Measurements from ENCODE around the gene KANSL1.

The KANSL1 gene

DNA sequence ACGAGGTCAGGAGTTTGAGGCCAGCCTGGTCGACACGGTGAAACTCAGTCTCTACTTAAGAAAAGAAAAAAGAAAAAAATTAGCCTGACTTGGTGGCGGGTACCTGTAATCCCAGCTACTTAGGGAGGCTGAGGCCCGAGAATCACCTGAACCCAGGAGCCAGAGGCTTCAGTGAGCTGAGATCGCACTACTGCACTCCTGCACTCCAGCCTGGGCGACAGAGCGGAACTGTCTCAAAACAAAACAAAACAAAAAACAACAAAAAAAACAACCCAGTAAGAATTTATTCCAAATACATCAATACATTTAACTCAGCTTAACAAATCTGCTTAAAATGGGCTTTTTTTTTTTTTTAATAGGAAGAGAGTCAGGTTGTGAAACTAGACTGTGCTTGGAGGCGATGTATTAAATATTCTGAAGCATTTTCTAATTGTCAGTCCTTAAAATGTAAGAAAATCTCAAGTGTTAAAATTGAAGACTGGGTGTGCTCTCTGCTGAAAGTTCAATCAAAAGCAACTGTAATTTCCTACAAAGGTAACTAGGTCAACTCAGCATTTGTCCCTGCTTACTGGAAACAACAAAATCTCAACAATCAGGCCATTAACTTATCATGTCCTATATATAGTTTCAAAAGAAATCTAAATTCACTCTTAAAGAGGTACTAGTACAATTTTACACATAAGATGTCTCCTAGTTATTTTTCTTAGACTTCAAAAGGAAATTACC is 23.2 kb downstream of the KANSL1 start:
- Histone ChIP-seq H3K9me3 (ENCODE audit: insufficient read depth, low read length) (no peaks in the 10 kb centered on the region), H3K79me2 (ENCODE audit: insufficient read depth, low read length) (peaks cover 99% of the 10 kb centered on the region), H3K36me3 (ENCODE audit: low read length) (peaks cover 41% of the 10 kb centered on the region)

DNA sequence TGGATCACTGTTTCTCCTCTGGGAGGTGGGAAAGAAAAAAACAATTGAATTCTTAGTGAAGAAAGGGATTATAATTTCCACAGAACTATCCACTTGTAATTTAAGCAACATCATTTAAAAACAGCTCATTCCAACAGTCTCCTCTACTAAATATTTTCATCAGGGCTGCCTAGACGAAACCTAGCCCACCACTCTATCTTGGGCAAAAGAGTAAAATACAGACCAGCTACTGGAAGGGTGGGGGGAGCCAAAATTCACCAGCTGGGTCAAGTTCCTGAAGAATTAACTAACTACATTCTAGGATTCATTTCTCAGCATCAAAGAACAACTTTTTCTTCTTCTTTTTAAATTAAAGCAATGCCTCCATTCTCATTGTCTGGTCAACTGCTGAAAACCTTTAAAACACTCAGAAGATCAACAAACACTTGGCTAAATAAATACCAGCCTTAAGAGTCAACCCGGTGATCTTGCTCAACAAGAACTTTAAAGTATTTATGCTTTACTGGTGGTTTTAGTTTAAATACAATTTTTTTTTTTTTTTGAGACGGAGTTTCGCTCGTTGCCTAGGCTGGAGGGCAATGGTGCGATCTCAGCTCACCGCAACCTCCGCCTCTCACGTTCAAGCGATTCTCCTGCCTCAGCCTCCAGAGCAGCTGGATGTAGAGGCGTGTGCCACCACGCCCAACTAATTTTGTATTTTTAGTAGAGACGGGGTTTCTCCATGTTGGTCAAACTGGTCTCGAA is 25.2 kb downstream of the KANSL1 start:
- no peak overlapping the region for H3K4me3 ChIP-seq (ENCODE audit: insufficient read depth, low read length, poor library complexity, severe bottlenecking)
- peaks cover 99% of the 10 kb centered on the region for H3K79me2 ChIP-seq (ENCODE audit: insufficient read depth, low read length)
- H3F3A ChIP-seq (ENCODE audit: insufficient read depth): peaks cover 11% of the 10 kb centered on the region; the same call in 1 of the 2 replicates
- no peak overlapping the region for H3K9ac ChIP-seq (ENCODE audit: low read length)
- H3K9me2 ChIP-seq (replicated peaks; ENCODE audit: insufficient read depth, low read length): no peaks in the 10 kb centered on the region
- H3K27me3 ChIP-seq (ENCODE audit: low read length): no peaks in the 10 kb centered on the region
- peaks cover 43% of the 10 kb centered on the region for H3K36me3 ChIP-seq (ENCODE audit: low read length)
- H2AFZ ChIP-seq (ENCODE audit: low read depth, low read length, severe bottlenecking): no peak overlapping the region
- no peak overlapping the region for H3K4me2 ChIP-seq (ENCODE audit: low read depth, low read length, poor library complexity, severe bottlenecking)
- H3K9me3 ChIP-seq (ENCODE audit: insufficient read depth, low read length): no peaks in the 10 kb centered on the region
- no peak overlapping the region for H3K27ac ChIP-seq (ENCODE audit: low read depth, low read length)
- TF ChIP-seq EZH2phosphoT487 (conservative IDR thresholded peaks at IDR 0.05; ENCODE audit: low read length): no peak
- TF ChIP-seq, protein P1, sequence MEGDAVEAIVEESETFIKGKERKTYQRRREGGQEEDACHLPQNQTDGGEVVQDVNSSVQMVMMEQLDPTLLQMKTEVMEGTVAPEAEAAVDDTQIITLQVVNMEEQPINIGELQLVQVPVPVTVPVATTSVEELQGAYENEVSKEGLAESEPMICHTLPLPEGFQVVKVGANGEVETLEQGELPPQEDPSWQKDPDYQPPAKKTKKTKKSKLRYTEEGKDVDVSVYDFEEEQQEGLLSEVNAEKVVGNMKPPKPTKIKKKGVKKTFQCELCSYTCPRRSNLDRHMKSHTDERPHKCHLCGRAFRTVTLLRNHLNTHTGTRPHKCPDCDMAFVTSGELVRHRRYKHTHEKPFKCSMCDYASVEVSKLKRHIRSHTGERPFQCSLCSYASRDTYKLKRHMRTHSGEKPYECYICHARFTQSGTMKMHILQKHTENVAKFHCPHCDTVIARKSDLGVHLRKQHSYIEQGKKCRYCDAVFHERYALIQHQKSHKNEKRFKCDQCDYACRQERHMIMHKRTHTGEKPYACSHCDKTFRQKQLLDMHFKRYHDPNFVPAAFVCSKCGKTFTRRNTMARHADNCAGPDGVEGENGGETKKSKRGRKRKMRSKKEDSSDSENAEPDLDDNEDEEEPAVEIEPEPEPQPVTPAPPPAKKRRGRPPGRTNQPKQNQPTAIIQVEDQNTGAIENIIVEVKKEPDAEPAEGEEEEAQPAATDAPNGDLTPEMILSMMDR (IDR thresholded peaks at IDR 0.05; ENCODE audit: insufficient read depth, low read length, poor library complexity, severe bottlenecking): no peak
- H4K20me1 ChIP-seq (ENCODE audit: low read depth, low read length): peaks cover 50% of the 10 kb centered on the region

More for the DNA sequence above, 23.2 kb downstream of the KANSL1 start:
- H3K9me2 ChIP-seq (replicated peaks; ENCODE audit: insufficient read depth, low read length): no peaks in the 10 kb centered on the region
- H3K4me3 ChIP-seq (ENCODE audit: insufficient read depth, low read length, poor library complexity, severe bottlenecking): no peak overlapping the region
- H4K20me1 ChIP-seq (ENCODE audit: low read depth, low read length): peaks cover 45% of the 10 kb centered on the region
- H3K27ac ChIP-seq (ENCODE audit: low read depth, low read length): no peak overlapping the region
- no peak for TF ChIP-seq EZH2phosphoT487 (conservative IDR thresholded peaks at IDR 0.05; ENCODE audit: low read length)
- TF ChIP-seq, protein P1 (IDR thresholded peaks at IDR 0.05; ENCODE audit: insufficient read depth, low read length, poor library complexity, severe bottlenecking): no peak
- peaks cover 11% of the 10 kb centered on the region; the same call in 1 of the 2 replicates for H3F3A ChIP-seq (ENCODE audit: insufficient read depth)
- H3K9ac ChIP-seq (ENCODE audit: low read length): no peak overlapping the region
- no peak overlapping the region for H3K4me2 ChIP-seq (ENCODE audit: low read depth, low read length, poor library complexity, severe bottlenecking)
- no peak overlapping the region for H2AFZ ChIP-seq (ENCODE audit: low read depth, low read length, severe bottlenecking)
- no peaks in the 10 kb centered on the region for H3K27me3 ChIP-seq (ENCODE audit: low read length)

DNA sequence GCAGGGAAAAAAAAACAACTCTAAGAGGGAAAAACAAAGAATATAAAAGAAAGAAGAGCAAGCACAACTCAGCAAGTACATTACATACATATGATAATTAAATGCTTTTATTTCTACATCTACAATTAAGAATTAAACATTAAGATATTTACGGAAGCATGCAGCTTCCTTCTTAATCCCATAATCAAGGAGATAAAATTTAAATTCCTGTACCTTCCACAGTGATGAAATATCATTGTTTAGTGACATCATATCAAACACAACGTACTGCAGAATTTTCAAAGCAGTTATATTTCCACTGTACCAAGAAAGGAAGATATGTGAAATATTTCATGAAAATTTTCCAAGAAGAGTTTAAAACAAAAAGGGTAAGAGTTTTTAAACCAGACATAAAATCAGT is 26.0 kb downstream of the KANSL1 start:
- Histone ChIP-seq H3K27ac (ENCODE audit: low read depth, low read length) (no peak overlapping the region), H4K20me1 (ENCODE audit: low read depth, low read length) (peaks cover 46% of the 10 kb centered on the region), H3K4me2 (ENCODE audit: low read depth, low read length, poor library complexity, severe bottlenecking) (no peak overlapping the region)

More for the DNA sequence above, 26.0 kb downstream of the KANSL1 start:
- peaks cover 40% of the 10 kb centered on the region for H3K36me3 ChIP-seq (ENCODE audit: low read length)
- no peaks in the 10 kb centered on the region for H3K9me2 ChIP-seq (replicated peaks; ENCODE audit: insufficient read depth, low read length)
- H3K4me3 ChIP-seq (ENCODE audit: insufficient read depth, low read length, poor library complexity, severe bottlenecking): no peak overlapping the region
- no peak for TF ChIP-seq EZH2phosphoT487 (conservative IDR thresholded peaks at IDR 0.05; ENCODE audit: low read length)
- TF ChIP-seq, protein P1 (IDR thresholded peaks at IDR 0.05; ENCODE audit: insufficient read depth, low read length, poor library complexity, severe bottlenecking): no peak
- H3K27me3 ChIP-seq (ENCODE audit: low read length): no peaks in the 10 kb centered on the region
- H3K79me2 ChIP-seq (ENCODE audit: insufficient read depth, low read length): peaks cover 99% of the 10 kb centered on the region
- no peaks in the 10 kb centered on the region for H3K9me3 ChIP-seq (ENCODE audit: insufficient read depth, low read length)
- H3K9ac ChIP-seq (ENCODE audit: low read length): no peak overlapping the region
- H3F3A ChIP-seq (ENCODE audit: insufficient read depth): peaks cover 6% of the 10 kb centered on the region; the same call in 1 of the 2 replicates
- no peak overlapping the region for H2AFZ ChIP-seq (ENCODE audit: low read depth, low read length, severe bottlenecking)

Data from SU-DHL-6 (cell line).